Ishikawa (cell line): Measurements from ENCODE around the gene DNAH6.

Source experiments
- CEBPB ChIP-seq: IDR thresholded peaks from 2 replicates; pipeline ENCODE4 v1.6.1; 2012
- CREB1 ChIP-seq: IDR thresholded peaks from 2 replicates; pipeline ENCODE4 v1.6.1; 2012; ENCODE audit warnings: low read depth
- EGR1 ChIP-seq: IDR thresholded peaks from 2 replicates; pipeline ENCODE4 v1.6.1; 2012
- EP300 ChIP-seq: IDR thresholded peaks from 2 replicates; pipeline ENCODE4 v1.6.1; 2012; ENCODE audit warnings: borderline replicate concordance
- FOXM1 ChIP-seq: IDR thresholded peaks from 2 replicates; pipeline ENCODE4 v1.6.1; 2012; ENCODE audit warnings: low read depth, borderline replicate concordance
- MAX ChIP-seq: IDR thresholded peaks from 2 replicates; pipeline ENCODE4 v1.6.1; 2012
- NFIC ChIP-seq: IDR thresholded peaks from 2 replicates; pipeline ENCODE4 v1.6.1; 2012
- RAD21 ChIP-seq: IDR thresholded peaks from 2 replicates; pipeline ENCODE4 v1.6.1; 2012; ENCODE audit warnings: low read depth
- REST ChIP-seq: IDR thresholded peaks from 2 replicates; pipeline ENCODE4 v1.6.1; 2012; ENCODE audit warnings: low read depth, mild to moderate bottlenecking
- TAF1 ChIP-seq: IDR thresholded peaks from 2 replicates; pipeline ENCODE4 v1.6.1; 2012; ENCODE audit warnings: low read depth, mild to moderate bottlenecking
- TCF12 ChIP-seq: IDR thresholded peaks from 2 replicates; pipeline ENCODE4 v1.6.1; 2012; ENCODE audit warnings: low read depth
- TEAD4 ChIP-seq: IDR thresholded peaks from 2 replicates; pipeline ENCODE4 v1.6.1; 2012
- USF1 ChIP-seq: IDR thresholded peaks from 2 replicates; pipeline ENCODE4 v1.6.1; 2012
- YY1 ChIP-seq: IDR thresholded peaks from 2 replicates; pipeline ENCODE4 v1.6.1; 2012; ENCODE audit warnings: low read depth
- ZBTB7A ChIP-seq: IDR thresholded peaks from 2 replicates; pipeline ENCODE4 v1.6.1; 2012; ENCODE audit warnings: low read depth

DNAH6 gene

GRCh38 chr2:84823788-84824187, 307.5 kb downstream of the DNAH6 start:
- TF ChIP-seq CEBPB (no peak), EP300 (no peak), REST (no peak), RAD21 (no peak), TCF12 (no peak), NFIC (no peak), USF1 (no peak), TAF1 (no peak), TEAD4 (no peak), YY1 (no peak), MAX (no peak), CREB1 (no peak), ZBTB7A (no peak), FOXM1 (no peak), EGR1 (no peak)

GRCh38 chr2:84827978-84828575, 311.8 kb downstream of the DNAH6 start:
- TF ChIP-seq TCF12: no peak

DNA sequence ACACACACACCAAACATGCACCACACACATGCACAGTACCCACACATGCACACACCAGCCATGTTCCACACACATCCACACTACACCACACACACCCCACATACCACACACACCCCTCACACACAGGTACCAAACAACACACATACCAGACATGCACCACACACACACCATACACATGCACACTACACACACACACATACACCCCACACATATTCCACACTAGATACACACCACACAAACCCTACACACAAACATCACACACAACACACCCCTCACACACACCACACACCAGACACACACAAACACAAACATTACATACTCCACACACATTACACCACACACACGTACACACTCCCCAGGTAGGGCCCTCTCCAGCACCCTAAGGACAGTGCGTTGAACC, 313.4 kb downstream of the DNAH6 start:
- no peak for TF ChIP-seq TCF12
- no peak for TF ChIP-seq YY1
- no peak for TF ChIP-seq ZBTB7A
- no peak for TF ChIP-seq CEBPB
- no peak for TF ChIP-seq FOXM1

GRCh38 chr2:84830095-84830494, 313.8 kb downstream of the DNAH6 start:
- no peak for TF ChIP-seq EP300
- no peak for TF ChIP-seq TCF12
- TF ChIP-seq REST: no peak
- TF ChIP-seq RAD21: no peak
- TF ChIP-seq TEAD4: no peak
- no peak for TF ChIP-seq YY1
- no peak for TF ChIP-seq EGR1
- no peak for TF ChIP-seq ZBTB7A
- TF ChIP-seq CREB1: no peak
- no peak for TF ChIP-seq CEBPB
- no peak for TF ChIP-seq USF1
- TF ChIP-seq TAF1: no peak
- TF ChIP-seq NFIC: no peak
- TF ChIP-seq FOXM1: no peak
- no peak for TF ChIP-seq MAX

- no peak for TF ChIP-seq EGR1
- no peak for TF ChIP-seq TCF12
- no peak for TF ChIP-seq FOXM1
- TF ChIP-seq TAF1: no peak
- TF ChIP-seq RAD21: no peak
- no peak for TF ChIP-seq CREB1
- TF ChIP-seq NFIC: no peak
- no peak for TF ChIP-seq YY1
- no peak for TF ChIP-seq USF1
- TF ChIP-seq MAX: no peak
- no peak for TF ChIP-seq ZBTB7A
- TF ChIP-seq TEAD4: no peak
Measured at GRCh38 chr2:84830758-84831500, 314.6 kb downstream of the DNAH6 start.
